K562 (cell line): ENCODE data around the gene ZNF234. TPM values are rescaled to one million over a fixed set of nuclear protein-coding genes. Genes with fewer than 3 reads are reported as not detected.

ENCODE experiments used
- ARID1B ChIP-seq: fragments of 450-650 bp; IDR thresholded peaks from 2 replicates; pipeline ENCODE4 v1.6.1; 2016; ENCODE audit warnings: antibody characterized with exemption, mild to moderate bottlenecking, inconsistent platforms
- NCOA4 ChIP-seq: fragments of 450-650 bp; IDR thresholded peaks from 2 replicates; pipeline ENCODE4 v1.6.1; 2018; ENCODE audit warnings: mild to moderate bottlenecking; ENCODE audit not compliant: partially characterized antibody
- RNF2 ChIP-seq: sonication (generic); IDR thresholded peaks from 2 replicates; pipeline ENCODE4 v1.6.1; 2016
- TCFL5 ChIP-seq: fragments of 250-450 bp; sonication (Bioruptor Pico); conservative IDR thresholded peaks from 2 replicates; pipeline ENCODE4 v1.6.1; 2021; ENCODE audit warnings: mild to moderate bottlenecking, moderate library complexity, matching md5 sums
- ZNF764 ChIP-seq: fragments of 250-450 bp; sonication (Bioruptor Pico); IDR thresholded peaks from 2 replicates; pipeline ENCODE4 v1.4.0; 2020; ENCODE audit warnings: low read depth, mild to moderate bottlenecking, moderate library complexity
- polyA plus RNA-seq, 8 experiments: library from polyadenylated mRNA; depleted of rRNA in 4 of 8; stranded (reverse) in 5 of 8; unstranded in 3 of 8; fragments of >200 nt; fragmentation: Nextera tagmentation in 2 of 8; fragmentation: Illumina TruSeq in 1 of 8; extraction: Ambion mirVana in 2 of 8; extraction: Trizol in 1 of 8; gene quantifications; 2 replicates each; pipeline versions ENCODE4 v1.2.1 to v1.2.3, GENCODE V29; 2011 to 2014; ENCODE audit warnings: inconsistent platforms in 1 of 8, missing spikeins in 1 of 8
- total RNA-seq, 7 experiments: library from RNA; depleted of rRNA in 6 of 7; stranded (reverse); fragments of >200 nt in 6 of 7; fragmentation: Illumina TruSeq in 2 of 7; extraction: Trizol in 2 of 7; gene quantifications; 2 replicates each; pipeline versions ENCODE4 v1.2.1 to v1.2.3, GENCODE V29; 2011 to 2021; ENCODE audit warnings: low replicate concordance in 1 of 7
- TF ChIP-seq, protein P1 (sequence below), 2 experiments: fragments of 450-650 bp in 1 of 2; sonication (generic) in 1 of 2; formaldehyde crosslinking in 1 of 2; IDR thresholded peaks; 2 replicates each; pipeline versions ENCODE4 v1.7.1 to v1.9.0; 2016 to 2022; ENCODE audit warnings: inconsistent platforms in 1 of 2, mild to moderate bottlenecking in 1 of 2, missing genetic modification reagents in 1 of 2
- TF ChIP-seq, protein P2 (sequence below): fragments of 450-650 bp; IDR thresholded peaks from 2 replicates; pipeline ENCODE4 v1.6.1; 2016; ENCODE audit warnings: low read depth

ZNF234 gene
- total and polyA plus RNA-seq, 9 of the 15 experiments (the other 6 are each of a cell fraction or from before 2014, with no cell fraction given), result 0.82 to 2.9 (median 1.5) TPM

DNA sequence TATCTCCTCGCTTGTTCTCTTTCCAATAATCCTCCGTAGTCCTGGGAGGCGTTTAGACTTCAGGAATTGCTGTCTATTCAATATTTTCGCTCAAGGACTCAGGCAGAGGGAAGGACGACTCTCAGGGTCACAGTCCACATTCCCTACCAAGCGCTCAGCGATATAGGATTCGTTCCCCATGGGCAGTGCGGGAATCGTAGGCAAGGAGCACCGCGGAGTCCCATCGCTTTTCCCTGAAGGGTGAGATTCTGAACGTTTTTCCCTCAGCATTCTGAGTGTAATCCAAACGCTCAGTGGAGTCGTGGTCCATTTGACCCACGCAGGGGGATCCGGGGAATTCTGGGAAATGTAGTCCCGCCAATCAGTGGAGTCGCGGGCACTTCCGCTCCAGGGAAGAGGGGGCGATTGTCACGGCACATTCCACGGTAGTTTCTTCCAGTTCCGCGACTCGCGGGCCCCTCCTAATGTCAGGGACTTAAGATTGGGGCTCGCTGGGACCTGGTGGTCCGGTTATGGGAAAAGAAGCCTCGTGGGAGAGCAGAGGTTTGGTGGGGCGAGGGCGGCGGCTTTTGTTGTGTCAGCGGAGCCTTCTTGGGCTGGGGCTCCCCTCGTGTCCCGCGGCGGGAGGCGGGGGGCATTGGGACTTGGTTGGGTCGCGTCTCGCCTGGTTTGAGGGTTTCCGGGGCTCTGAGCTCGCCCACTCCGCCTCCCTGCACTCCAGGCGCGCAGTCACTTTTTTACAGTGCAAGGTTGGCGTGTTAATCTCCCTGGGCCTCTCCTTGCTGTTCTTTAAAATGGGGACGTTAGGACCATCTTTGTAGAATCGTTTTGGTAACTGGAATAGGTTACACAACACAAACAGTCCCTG is at the start of gene ZNF234 (continued):
- TF ChIP-seq, protein P1, sequence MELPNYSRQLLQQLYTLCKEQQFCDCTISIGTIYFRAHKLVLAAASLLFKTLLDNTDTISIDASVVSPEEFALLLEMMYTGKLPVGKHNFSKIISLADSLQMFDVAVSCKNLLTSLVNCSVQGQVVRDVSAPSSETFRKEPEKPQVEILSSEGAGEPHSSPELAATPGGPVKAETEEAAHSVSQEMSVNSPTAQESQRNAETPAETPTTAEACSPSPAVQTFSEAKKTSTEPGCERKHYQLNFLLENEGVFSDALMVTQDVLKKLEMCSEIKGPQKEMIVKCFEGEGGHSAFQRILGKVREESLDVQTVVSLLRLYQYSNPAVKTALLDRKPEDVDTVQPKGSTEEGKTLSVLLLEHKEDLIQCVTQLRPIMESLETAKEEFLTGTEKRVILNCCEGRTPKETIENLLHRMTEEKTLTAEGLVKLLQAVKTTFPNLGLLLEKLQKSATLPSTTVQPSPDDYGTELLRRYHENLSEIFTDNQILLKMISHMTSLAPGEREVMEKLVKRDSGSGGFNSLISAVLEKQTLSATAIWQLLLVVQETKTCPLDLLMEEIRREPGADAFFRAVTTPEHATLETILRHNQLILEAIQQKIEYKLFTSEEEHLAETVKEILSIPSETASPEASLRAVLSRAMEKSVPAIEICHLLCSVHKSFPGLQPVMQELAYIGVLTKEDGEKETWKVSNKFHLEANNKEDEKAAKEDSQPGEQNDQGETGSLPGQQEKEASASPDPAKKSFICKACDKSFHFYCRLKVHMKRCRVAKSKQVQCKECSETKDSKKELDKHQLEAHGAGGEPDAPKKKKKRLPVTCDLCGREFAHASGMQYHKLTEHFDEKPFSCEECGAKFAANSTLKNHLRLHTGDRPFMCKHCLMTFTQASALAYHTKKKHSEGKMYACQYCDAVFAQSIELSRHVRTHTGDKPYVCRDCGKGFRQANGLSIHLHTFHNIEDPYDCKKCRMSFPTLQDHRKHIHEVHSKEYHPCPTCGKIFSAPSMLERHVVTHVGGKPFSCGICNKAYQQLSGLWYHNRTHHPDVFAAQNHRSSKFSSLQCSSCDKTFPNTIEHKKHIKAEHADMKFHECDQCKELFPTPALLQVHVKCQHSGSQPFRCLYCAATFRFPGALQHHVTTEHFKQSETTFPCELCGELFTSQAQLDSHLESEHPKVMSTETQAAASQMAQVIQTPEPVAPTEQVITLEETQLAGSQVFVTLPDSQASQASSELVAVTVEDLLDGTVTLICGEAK (IDR thresholded peaks at IDR 0.05), result peak; percentile 71
- TF ChIP-seq, protein P1 (CRISPR knock-in tag; IDR thresholded peaks at IDR 0.05), result no peak
- TF ChIP-seq ARID1B, result no peak
- TF ChIP-seq, protein P2, sequence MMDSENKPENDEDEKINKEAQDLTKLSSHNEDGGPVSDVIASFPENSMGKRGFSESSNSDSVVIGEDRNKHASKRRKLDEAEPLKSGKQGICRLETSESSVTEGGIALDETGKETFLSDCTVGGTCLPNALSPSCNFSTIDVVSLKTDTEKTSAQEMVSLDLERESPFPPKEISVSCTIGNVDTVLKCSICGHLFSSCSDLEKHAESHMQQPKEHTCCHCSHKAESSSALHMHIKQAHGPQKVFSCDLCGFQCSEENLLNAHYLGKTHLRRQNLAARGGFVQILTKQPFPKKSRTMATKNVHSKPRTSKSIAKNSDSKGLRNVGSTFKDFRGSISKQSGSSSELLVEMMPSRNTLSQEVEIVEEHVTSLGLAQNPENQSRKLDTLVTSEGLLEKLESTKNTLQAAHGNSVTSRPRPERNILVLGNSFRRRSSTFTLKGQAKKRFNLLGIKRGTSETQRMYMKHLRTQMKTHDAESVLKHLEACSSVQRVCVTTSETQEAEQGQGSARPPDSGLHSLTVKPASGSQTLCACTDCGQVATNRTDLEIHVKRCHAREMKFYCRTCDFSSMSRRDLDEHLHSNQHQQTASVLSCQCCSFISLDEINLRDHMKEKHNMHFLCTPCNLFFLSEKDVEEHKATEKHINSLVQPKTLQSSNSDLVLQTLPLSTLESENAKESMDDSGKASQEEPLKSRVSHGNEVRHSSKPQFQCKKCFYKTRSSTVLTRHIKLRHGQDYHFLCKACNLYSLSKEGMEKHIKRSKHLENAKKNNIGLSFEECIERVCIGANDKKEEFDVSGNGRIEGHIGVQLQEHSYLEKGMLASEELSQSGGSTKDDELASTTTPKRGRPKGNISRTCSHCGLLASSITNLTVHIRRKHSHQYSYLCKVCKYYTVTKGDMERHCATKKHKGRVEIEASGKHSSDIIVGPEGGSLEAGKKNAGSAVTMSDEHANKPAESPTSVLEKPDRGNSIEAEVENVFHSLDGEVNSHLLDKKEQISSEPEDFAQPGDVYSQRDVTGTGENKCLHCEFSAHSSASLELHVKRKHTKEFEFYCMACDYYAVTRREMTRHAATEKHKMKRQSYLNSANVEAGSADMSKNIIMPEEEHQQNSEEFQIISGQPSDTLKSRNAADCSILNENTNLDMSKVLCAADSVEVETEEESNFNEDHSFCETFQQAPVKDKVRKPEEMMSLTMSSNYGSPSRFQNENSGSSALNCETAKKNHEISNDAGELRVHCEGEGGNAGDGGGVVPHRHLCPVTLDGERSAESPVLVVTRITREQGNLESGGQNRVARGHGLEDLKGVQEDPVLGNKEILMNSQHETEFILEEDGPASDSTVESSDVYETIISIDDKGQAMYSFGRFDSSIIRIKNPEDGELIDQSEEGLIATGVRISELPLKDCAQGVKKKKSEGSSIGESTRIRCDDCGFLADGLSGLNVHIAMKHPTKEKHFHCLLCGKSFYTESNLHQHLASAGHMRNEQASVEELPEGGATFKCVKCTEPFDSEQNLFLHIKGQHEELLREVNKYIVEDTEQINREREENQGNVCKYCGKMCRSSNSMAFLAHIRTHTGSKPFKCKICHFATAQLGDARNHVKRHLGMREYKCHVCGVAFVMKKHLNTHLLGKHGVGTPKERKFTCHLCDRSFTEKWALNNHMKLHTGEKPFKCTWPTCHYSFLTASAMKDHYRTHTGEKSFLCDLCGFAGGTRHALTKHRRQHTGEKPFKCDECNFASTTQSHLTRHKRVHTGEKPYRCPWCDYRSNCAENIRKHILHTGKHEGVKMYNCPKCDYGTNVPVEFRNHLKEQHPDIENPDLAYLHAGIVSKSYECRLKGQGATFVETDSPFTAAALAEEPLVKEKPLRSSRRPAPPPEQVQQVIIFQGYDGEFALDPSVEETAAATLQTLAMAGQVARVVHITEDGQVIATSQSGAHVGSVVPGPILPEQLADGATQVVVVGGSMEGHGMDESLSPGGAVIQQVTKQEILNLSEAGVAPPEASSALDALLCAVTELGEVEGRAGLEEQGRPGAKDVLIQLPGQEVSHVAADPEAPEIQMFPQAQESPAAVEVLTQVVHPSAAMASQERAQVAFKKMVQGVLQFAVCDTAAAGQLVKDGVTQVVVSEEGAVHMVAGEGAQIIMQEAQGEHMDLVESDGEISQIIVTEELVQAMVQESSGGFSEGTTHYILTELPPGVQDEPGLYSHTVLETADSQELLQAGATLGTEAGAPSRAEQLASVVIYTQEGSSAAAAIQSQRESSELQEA, result no peak
- no peak for TF ChIP-seq NCOA4
- no peak for TF ChIP-seq RNF2
- no peak for TF ChIP-seq ZNF764 (CRISPR knock-in tag)
- no peak for TF ChIP-seq TCFL5 (CRISPR knock-in tag)
